Neural crest cell (in vitro differentiated cells): ENCODE data around the gene ST6GALNAC4. TPM values are rescaled to one million over a fixed set of nuclear protein-coding genes. Genes with fewer than 3 reads are reported as not detected.
A peak's percentile ranks its signal among the peaks of the same experiment; 100 is the strongest.

Source experiments
- DNase-seq: peaks from one replicate; pipeline ENCODE4 v3.0.0; 2021; ENCODE audit warnings: low read depth, mixed read lengths, low spot score
- H3K27ac Mint-ChIP-seq: one replicate; pipeline ENCODE4 v1.8.0; 2021; ENCODE audit warnings: mild to moderate bottlenecking, mixed read lengths; ENCODE audit not compliant: unreplicated experiment
- H3K27me3 Mint-ChIP-seq: 2 replicates; pipeline ENCODE4 v1.8.0; 2021; ENCODE audit warnings: low read depth, mild to moderate bottlenecking, mixed read lengths
- H3K36me3 Mint-ChIP-seq: 2 replicates; pipeline ENCODE4 v1.8.0; 2021; ENCODE audit warnings: low read depth, mild to moderate bottlenecking, mixed read lengths
- H3K4me1 Mint-ChIP-seq: 2 replicates; pipeline ENCODE4 v1.8.0; 2021; ENCODE audit warnings: mixed read lengths
- H3K4me3 Mint-ChIP-seq: one replicate; pipeline ENCODE4 v1.8.0; 2021; ENCODE audit warnings: mild to moderate bottlenecking, mixed read lengths
- H3K9me3 Mint-ChIP-seq: 2 replicates; pipeline ENCODE4 v1.8.0; 2021; ENCODE audit warnings: mixed read lengths
- CTCF ChIP-seq: fragments of 200-600 bp; sonication (generic); conservative IDR thresholded peaks from 2 replicates; pipeline ENCODE4 v1.5.0; 2021; ENCODE audit warnings: antibody characterized with exemption, mild to moderate bottlenecking
- total RNA-seq: library from RNA; stranded (reverse); gene quantifications from 2 replicates; pipeline ENCODE4 v1.2.1, GENCODE V29; 2021

Gene ST6GALNAC4
- total RNA-seq, 1 donor from 2014 or later: 14.5 TPM

GRCh38 chr9:127961613-127962155 is 44.8 kb upstream of the ST6GALNAC4 start:
- DNase-seq: no peak
- Mint-ChIP-seq H3K4me1 (peaks cover 33% of the 10 kb centered on the region), H3K27me3 (no peaks in the 10 kb centered on the region), H3K36me3 (no peaks in the 10 kb centered on the region), H3K9me3 (no peaks in the 10 kb centered on the region), H3K27ac (no peak overlapping the region), H3K4me3 (no peak overlapping the region)
- no peak for TF ChIP-seq CTCF

- H3K4me3 Mint-ChIP-seq: no peak overlapping the region
- no peaks in the 10 kb centered on the region for H3K9me3 Mint-ChIP-seq
- DNase-seq: no peak
- no peak for TF ChIP-seq CTCF
- H3K27me3 Mint-ChIP-seq: no peaks in the 10 kb centered on the region
- H3K36me3 Mint-ChIP-seq: no peaks in the 10 kb centered on the region
- H3K27ac Mint-ChIP-seq: peak overlapping the region; percentile 27
- H3K4me1 Mint-ChIP-seq: peaks cover 33% of the 10 kb centered on the region
These were observed 44.3 kb upstream of the ST6GALNAC4 start for GRCh38 chr9:127961155-127961490.

- Mint-ChIP-seq H3K9me3 (no peaks in the 10 kb centered on the region), H3K4me1 (peaks cover 32% of the 10 kb centered on the region), H3K27me3 (no peaks in the 10 kb centered on the region), H3K36me3 (no peaks in the 10 kb centered on the region), H3K27ac (peak overlapping the region; percentile 72), H3K4me3 (no peak overlapping the region)
- no peak for TF ChIP-seq CTCF
- DNase-seq: no peak
These were observed 43.7 kb upstream of the ST6GALNAC4 start for GRCh38 chr9:127960410-127961154.

- DNase-seq: no peak
- Mint-ChIP-seq H3K4me3 (no peak overlapping the region), H3K27me3 (no peaks in the 10 kb centered on the region), H3K4me1 (peaks cover 32% of the 10 kb centered on the region), H3K27ac (peak overlapping the region; percentile 72), H3K9me3 (no peaks in the 10 kb centered on the region), H3K36me3 (no peaks in the 10 kb centered on the region)
- TF ChIP-seq CTCF: no peak
These were observed 43.1 kb upstream of the ST6GALNAC4 start for GRCh38 chr9:127959841-127960409.

GRCh38 chr9:127959398-127959797 is 42.6 kb upstream of the ST6GALNAC4 start:
- Mint-ChIP-seq H3K27ac (no peak overlapping the region), H3K9me3 (no peaks in the 10 kb centered on the region), H3K36me3 (no peaks in the 10 kb centered on the region), H3K4me1 (peaks cover 37% of the 10 kb centered on the region), H3K4me3 (no peak overlapping the region), H3K27me3 (no peaks in the 10 kb centered on the region)
- TF ChIP-seq CTCF: no peak
- DNase-seq: no peak
